Measurements from ENCODE around the gene NTRK3. TPM values are rescaled to one million over a fixed set of nuclear protein-coding genes. Genes with fewer than 3 reads are reported as not detected.

The NTRK3 gene
- total and polyA plus RNA-seq, 2 of the 13 experiments (the other 11 are each of a cell fraction or from before 2014, with no cell fraction given) = not detected

DNA sequence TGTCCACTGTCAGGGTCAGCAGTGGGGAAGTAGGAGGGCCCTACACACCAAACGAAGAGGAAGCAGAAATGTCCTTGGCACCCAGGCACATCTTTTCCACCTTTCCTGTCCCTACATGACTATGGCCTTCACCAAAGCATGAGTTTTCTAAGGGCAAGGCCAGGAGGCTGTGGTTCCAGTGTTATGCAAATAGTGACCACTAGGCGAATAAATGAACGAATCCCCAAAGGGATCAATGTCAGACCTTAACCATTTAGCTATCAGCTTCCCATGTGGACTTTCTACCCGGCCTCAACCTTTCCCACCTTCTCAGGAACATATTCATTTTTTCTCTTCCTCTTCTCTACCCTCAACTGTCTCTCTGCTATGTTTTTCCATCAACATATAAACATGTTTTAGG is 63.1 kb downstream of the NTRK3 start (continued):
- TF ChIP-seq, protein P1, sequence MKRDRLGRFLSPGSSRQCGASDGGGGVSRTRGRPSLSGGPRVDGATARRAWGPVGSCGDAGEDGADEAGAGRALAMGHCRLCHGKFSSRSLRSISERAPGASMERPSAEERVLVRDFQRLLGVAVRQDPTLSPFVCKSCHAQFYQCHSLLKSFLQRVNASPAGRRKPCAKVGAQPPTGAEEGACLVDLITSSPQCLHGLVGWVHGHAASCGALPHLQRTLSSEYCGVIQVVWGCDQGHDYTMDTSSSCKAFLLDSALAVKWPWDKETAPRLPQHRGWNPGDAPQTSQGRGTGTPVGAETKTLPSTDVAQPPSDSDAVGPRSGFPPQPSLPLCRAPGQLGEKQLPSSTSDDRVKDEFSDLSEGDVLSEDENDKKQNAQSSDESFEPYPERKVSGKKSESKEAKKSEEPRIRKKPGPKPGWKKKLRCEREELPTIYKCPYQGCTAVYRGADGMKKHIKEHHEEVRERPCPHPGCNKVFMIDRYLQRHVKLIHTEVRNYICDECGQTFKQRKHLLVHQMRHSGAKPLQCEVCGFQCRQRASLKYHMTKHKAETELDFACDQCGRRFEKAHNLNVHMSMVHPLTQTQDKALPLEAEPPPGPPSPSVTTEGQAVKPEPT (CRISPR knock-in tag; IDR thresholded peaks at IDR 0.05; ENCODE audit: low read depth) = no peak

DNA sequence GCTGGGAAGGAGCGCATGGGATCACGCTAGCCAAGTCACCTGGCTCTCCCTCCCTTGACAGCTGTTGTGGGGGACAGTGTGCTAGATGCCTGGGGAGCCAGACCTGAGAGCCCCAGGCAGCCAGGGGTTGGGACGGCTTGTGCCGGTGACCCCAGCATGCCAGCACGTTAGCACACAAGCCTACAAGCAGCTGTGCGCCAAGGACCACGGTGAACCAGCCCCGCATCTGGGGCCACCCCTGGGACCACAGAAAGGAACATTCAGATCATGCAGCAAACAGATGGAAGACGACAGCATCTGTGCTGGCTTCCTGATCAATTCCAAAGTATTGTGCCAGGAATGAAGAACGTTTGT is 64.8 kb downstream of the NTRK3 start:
- H3K36me3 ChIP-seq (replicated peaks in 1 of 2; ENCODE audit: control insufficient read depth in 1 of 2, insufficient read depth in 2 of 2, low read length in 2 of 2) = no peaks in the 10 kb centered on the region
- H2AFZ ChIP-seq (ENCODE audit: low read length) = no peak overlapping the region
- no TSS peak for BruUV-seq (replicated peaks)
- no peak overlapping the region for H3K4me3 ChIP-seq (replicated peaks in 1 of 3; ENCODE audit: insufficient read depth in 1 of 3, low read depth in 2 of 3, low read length in 3 of 3)
- H3K27ac ChIP-seq (ENCODE audit: extremely low read length, insufficient read depth, low read length) = no peak overlapping the region
- no peaks in the 10 kb centered on the region; a peak in 1 of 5 replicates for H3K27me3 ChIP-seq (ENCODE audit: control insufficient read depth in 1 of 2, insufficient read depth in 2 of 2, low read length in 2 of 2)
- WGBS (ENCODE audit: low lambda C conversion rate) = 0% methylated on average over 4 of the region's 10 CpGs
- intact Hi-C loops (cut with micrococcal nuclease; ENCODE audit: unreplicated experiment) (no loop called here), in situ Hi-C loops (cut with HindIII; ENCODE audit: extremely low pct_ligation_motif_present, low pct_unique_long_range_greater_than_20kb) (no loop called here)
- no peaks in the 10 kb centered on the region for H3K79me2 ChIP-seq (ENCODE audit: insufficient read depth, low read length)
- no peaks in the 10 kb centered on the region for H3K9me3 ChIP-seq (ENCODE audit: low read length)
- no peak overlapping the region for H3K9ac ChIP-seq (ENCODE audit: insufficient read depth, low read depth, low read length)
- CTCF ChIA-PET (ENCODE audit: low intra/inter-chr PET ratio, low total read pairs) = no interaction called here
- ATAC-seq (no peak), FAIRE-seq (no peak), DNase-seq (ENCODE audit: low spot score) (no peak)
- no peaks in the 10 kb centered on the region for H3K4me1 ChIP-seq (ENCODE audit: insufficient read depth, low read length)
- no peak overlapping the region for H3K4me2 ChIP-seq (ENCODE audit: low read depth, low read length)
- POLR2A ChIA-PET = no interaction called here
- H4K20me1 ChIP-seq (ENCODE audit: insufficient read depth, low read length) = no peaks in the 10 kb centered on the region
- TF ChIP-seq ZNF101 (CRISPR knock-in tag; IDR thresholded peaks at IDR 0.05; ENCODE audit: borderline replicate concordance, low read depth) (no peak), ZFX (CRISPR knock-in tag; IDR thresholded peaks at IDR 0.05; ENCODE audit: low read depth) (no peak), ZNF619 (CRISPR knock-in tag; IDR thresholded peaks at IDR 0.05) (no peak), KLF11 (CRISPR knock-in tag; IDR thresholded peaks at IDR 0.05) (no peak), ELF4 (CRISPR knock-in tag; IDR thresholded peaks at IDR 0.05; ENCODE audit: borderline replicate concordance) (no peak), NFKBIZ (CRISPR knock-in tag; IDR thresholded peaks at IDR 0.05) (no peak), SRSF9 (IDR thresholded peaks at IDR 0.05; ENCODE audit: borderline replicate concordance, insufficient read depth, low read depth, low read length, poor library complexity, severe bottlenecking) (no peak)
- TF ChIP-seq, protein P2, sequence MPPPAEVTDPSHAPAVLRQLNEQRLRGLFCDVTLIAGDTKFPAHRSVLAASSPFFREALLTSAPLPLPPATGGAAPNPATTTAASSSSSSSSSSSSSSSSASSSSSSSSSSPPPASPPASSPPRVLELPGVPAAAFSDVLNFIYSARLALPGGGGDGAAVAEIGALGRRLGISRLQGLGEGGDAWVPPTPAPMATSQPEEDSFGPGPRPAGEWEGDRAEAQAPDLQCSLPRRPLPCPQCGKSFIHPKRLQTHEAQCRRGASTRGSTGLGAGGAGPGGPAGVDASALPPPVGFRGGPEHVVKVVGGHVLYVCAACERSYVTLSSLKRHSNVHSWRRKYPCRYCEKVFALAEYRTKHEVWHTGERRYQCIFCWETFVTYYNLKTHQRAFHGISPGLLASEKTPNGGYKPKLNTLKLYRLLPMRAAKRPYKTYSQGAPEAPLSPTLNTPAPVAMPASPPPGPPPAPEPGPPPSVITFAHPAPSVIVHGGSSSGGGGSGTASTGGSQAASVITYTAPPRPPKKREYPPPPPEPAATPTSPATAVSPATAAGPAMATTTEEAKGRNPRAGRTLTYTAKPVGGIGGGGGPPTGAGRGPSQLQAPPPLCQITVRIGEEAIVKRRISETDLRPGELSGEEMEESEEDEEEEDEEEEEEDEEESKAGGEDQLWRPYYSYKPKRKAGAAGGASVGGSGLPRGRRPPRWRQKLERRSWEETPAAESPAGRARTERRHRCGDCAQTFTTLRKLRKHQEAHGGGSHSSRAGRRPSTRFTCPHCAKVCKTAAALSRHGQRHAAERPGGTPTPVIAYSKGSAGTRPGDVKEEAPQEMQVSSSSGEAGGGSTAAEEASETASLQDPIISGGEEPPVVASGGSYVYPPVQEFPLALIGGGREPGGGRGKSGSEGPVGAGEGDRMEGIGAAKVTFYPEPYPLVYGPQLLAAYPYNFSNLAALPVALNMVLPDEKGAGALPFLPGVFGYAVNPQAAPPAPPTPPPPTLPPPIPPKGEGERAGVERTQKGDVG (CRISPR knock-in tag; IDR thresholded peaks at IDR 0.05; ENCODE audit: borderline replicate concordance) = no peak
- TF ChIP-seq, protein P3, sequence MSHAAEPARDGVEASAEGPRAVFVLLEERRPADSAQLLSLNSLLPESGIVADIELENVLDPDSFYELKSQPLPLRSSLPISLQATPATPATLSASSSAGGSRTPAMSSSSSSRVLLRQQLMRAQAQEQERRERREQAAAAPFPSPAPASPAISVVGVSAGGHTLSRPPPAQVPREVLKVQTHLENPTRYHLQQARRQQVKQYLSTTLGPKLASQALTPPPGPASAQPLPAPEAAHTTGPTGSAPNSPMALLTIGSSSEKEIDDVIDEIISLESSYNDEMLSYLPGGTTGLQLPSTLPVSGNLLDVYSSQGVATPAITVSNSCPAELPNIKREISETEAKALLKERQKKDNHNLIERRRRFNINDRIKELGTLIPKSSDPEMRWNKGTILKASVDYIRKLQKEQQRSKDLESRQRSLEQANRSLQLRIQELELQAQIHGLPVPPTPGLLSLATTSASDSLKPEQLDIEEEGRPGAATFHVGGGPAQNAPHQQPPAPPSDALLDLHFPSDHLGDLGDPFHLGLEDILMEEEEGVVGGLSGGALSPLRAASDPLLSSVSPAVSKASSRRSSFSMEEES (CRISPR knock-in tag; IDR thresholded peaks at IDR 0.05) = no peak
- TF ChIP-seq, protein P4, sequence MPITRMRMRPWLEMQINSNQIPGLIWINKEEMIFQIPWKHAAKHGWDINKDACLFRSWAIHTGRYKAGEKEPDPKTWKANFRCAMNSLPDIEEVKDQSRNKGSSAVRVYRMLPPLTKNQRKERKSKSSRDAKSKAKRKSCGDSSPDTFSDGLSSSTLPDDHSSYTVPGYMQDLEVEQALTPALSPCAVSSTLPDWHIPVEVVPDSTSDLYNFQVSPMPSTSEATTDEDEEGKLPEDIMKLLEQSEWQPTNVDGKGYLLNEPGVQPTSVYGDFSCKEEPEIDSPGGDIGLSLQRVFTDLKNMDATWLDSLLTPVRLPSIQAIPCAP (CRISPR knock-in tag; IDR thresholded peaks at IDR 0.05; ENCODE audit: low read depth) = no peak
- TF ChIP-seq, protein P5, sequence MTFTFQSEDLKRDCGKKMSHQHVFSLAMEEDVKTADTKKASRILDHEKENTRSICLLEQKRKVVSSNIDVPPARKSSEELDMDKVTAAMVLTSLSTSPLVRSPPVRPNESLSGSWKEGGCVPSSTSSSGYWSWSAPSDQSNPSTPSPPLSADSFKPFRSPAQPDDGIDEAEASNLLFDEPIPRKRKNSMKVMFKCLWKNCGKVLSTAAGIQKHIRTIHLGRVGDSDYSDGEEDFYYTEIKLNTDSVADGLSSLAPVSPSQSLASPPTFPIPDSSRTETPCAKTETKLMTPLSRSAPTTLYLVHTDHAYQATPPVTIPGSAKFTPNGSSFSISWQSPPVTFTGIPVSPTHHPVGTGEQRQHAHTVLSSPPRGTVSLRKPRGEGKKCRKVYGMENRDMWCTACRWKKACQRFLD (CRISPR knock-in tag; IDR thresholded peaks at IDR 0.05; ENCODE audit: borderline replicate concordance) = no peak
